NCI-H1105 treated with DMSO at 0.1 percent for 48 hours (cell line): ENCODE data around the gene XPR1.
A peak's percentile ranks its signal among the peaks of the same experiment; 100 is the strongest.

ENCODE experiments used
- DNase-seq: peaks from one replicate; lab custom pipeline; 2025; lab: John Stamatoyannopoulos, UW

Gene XPR1

DNA sequence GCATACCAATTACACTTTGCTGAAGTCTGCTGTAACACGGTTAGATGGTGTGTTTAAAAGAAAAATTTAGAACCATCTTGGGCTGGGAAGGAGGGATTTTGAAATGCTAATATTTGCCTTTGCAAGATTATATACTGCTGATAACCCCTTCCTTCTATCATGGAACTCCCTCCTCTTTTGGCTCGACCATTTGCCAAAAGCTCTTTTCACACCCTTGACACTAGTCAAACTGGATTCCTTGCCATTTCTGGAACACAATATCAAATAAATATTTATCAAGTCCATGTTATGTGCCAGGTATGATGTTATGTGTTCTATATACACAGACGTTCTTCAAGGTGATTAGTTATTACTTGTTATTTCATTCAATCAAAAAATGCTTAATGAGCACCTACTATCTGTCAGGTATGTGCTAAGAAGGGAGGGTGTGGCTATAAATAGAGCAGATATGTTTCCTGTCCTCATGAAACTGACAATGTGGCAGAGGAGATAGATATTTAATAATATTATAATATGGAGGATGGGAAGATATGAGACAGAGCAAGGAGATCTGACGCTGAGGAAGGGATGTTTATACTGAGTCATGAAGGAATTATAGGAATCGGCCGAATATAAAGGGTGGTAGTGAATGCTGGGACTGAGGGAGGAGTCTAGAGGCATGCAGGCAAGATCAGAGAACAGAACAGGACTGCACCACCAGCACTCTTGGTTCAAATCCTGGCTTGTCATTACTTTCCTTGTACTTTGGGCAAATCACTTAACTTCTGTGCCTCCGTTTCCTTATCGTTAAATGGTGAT, 16.1 kb upstream of the XPR1 start:
- DNase-seq: no peak

- no peak for DNase-seq
These were observed 15.4 kb upstream of the XPR1 start for GRCh38 chr1:180616439-180616838.

GRCh38 chr1:180617774-180618395, 13.9 kb upstream of the XPR1 start:
- no peak for DNase-seq

- DNase-seq: no peak
These were observed 11.2 kb upstream of the XPR1 start for GRCh38 chr1:180620581-180620980.

DNA sequence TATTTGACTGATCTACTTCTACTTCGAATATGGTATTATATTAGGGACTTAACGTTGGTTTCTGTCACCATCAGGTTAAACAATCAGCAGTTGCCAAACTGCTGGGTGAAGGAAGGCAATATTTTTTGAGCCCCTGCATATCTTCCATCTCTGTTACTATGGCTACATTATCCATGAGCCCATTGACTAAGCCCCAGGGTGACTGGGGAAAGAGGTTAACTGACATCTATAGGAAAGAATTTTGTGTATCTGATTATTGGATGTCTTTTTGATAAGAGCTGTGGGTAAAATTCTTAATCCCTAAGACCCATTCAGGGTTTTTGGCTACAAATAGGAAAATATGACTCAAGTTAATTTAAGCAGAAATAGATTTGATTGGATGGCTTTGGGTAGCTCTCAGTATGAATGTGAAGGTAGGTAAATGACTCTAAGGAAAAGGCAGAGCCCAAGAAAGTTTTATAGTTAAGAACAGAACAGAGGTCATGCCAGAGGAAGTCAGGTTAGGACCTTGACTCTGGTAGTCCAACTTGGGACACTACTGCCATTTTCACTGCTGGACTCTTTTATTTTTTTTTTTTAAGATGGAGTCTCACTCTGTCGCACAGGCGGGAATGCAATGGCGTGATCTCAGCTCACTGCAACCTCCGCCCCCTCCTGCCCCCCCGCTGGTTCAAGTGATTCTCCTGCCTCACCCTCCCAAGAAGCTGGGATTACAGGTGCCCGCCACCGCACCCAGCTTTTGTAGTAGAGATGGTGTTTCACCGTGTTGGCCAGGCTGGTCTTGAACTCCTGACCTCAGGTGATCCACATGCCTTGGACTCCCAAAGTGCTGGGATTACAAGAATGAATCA, 8.9 kb upstream of the XPR1 start:
- DNase-seq: no peak

GRCh38 chr1:180623579-180624347, 8.1 kb upstream of the XPR1 start:
- no peak for DNase-seq

DNA sequence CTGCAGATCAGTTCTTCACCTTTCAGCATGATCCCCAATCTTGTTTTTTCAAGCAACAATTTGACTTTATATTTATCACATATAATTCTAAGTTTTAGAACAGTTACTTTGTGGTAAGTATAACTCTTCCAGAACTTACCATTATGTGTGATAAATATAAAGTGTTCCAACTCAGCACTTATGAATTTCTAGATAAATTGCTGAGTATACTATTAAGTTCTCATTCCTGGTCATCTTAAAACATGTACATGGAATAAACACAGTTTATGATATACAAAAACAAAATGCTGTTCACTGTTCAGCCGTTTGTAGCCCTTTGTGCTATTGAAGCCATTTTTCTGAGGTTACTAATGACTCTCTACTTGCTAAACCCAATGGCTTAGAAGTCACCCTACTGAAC, 5.1 kb upstream of the XPR1 start:
- DNase-seq: no peak

DNA sequence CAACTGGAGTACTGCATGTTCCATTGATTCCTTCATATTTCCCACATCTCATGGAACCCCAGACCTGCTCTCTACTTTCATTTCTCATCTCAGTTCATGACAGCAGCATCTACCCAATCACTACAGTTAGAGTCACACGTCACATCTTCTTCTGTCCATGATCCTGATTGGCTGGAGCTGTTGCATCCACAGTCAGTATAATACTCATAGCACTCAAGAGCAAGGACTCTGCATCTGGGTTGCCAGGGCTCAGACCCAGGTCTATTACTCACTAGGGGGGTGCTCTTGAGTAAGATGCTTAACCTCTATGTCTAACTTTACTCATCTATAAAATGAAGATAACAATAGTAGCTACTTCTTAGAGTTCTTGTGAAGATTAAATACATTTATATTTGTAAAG, 4.4 kb upstream of the XPR1 start:
- no peak for DNase-seq

DNA sequence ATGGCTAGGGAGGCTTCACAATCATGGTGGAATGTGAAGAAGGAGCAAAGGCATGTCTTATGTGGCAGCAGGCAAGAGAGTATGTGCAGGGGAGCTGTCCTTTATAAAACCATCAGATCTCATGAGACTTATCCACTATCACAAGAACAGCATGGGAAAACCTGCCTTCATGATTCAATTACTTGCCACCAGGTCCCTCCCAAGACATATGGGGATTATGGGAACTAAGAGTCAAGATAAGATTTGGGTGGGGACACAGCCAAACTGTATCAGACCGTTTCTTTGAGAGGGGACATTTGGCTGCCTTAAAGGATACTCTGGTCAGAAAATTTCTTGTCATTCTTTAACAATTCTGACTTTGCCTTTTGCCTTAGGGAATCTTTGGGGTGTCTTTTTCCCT, 3.2 kb upstream of the XPR1 start:
- DNase-seq: no peak

DNA sequence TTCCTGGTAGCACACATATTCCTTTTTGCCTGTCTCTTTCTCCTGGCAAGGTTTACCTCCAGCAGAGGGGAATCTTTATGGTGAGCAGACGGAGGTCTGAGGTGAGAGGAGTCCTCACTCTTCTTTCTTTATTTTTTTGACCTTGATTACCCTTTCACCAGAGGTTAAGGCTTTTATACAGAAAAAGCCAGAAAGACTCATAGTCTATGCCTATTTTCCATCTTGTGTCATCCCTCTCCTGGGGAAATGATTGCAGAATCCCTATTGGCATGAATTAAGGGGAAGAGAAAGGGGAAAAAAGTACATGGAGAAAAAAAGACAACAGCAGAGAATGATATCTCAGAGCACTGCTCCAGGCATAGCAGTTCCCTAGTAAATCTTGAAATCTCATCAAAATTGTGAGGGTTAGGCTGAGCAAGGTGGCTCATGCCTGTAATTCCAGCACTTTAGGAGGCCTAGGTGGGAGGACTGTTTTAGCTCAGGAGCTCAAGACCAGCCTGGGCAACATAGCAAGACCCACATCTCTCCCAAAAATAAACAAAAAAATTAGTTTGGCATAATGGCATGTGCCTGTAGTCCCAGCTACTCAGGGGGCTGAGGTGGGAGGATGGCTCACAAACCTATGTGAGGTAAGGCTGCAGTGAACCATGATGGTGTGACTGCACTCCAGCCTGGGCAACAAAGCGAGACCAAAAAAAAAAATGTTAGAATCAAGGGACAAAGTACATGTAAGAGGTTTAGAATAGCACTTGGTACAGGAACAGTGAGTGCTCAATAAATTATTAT, 1.2 kb upstream of the XPR1 start:
- no peak for DNase-seq

DNA sequence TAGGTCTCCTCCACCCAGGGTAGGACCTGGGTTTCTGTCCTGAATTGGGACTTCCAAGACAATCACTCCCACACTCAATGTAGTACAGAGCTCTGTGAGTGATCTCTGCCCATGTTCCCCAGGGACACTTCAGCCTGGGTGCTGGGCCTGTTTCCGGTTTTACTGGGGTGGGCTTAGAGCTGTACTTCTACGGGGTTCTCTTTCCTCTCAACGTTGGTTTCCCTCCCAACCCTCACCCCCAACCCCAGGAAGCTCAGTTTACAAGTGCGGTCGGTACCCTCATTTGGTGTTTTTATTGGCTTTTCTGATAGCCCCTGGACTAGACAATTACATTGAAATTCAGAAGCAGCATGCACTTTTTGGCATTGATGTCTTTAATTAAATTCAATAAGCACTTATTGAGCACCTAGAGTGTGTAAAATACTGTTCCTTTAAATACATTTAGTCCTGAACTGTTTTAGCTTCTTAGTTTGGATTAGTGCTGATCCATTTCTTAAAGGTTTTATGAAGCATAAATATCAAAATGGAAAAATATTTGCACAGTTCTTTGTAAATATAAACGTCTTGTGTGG, 542 bp upstream of the XPR1 start:
- no peak for DNase-seq

GRCh38 chr1:180632326-180633056, 669 bp downstream of the XPR1 start:
- peak; percentile 73 for DNase-seq

DNA sequence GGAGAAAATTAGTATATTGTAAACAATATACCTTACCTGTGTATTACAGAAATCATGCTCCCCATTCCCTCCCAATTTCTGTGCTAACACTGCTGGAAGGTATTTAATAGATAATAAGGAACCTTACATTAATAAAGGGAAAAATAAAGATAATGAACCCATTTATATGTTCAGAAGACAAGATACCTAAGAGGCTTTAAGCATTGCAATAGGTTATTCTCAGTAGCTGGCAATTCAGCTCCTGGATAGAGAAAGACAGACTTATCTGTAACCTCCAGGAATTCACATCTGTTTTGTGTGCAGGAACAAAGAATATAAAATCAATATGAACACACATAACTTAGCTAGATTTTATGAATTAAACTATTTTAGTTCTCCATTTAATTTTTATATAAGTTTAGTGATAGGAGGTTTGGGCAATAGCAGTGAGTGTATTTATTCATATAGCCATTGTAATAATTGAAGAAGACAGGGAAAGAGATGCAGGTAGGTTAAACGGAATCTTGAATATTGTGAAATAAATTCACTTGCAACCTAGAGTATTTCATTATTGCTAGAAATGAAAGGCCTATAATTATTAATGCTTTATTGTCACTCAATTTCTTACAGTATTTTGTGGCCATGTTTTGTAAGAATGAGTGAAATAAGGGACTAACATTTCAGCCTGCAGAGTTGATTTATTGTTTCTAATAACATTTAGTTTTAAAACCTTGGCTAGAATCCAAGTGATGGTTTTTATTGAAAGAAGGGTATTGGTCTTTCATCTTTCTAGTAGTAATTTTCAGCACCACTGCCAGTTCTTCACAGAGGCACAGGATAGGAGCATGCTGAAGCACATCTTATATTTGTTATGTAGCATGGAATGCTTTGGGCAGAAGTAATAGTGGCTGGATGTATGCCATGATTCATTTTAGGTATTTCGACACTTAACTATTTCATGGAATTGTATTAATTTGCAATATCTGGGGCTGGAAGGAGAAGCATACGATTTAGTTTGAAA, 1.5 kb downstream of the XPR1 start:
- DNase-seq: peak; percentile 51

- no peak for DNase-seq
These were observed 4.3 kb downstream of the XPR1 start for GRCh38 chr1:180636138-180636537.

DNA sequence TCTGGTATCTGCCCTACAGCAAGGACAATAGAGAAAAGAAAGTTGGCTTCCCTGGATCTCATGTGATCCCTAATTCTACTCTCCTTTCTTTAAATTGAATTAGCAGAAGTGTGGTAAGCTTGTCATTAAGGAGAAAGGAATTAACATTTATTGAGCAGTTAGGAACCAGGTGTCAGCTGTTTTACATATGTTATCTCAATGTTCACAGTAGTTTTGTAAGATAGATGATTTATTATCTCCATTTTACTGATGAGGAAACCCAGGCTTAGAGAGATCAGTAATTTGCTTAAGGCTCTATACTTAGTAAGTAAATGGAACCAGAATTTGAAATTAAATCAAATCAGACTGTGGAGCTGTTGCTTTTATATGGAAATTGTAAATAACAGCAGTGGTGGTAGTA, 8.0 kb downstream of the XPR1 start:
- DNase-seq: no peak

- no peak for DNase-seq
These were observed 8.7 kb downstream of the XPR1 start for GRCh38 chr1:180640531-180640949.

DNA sequence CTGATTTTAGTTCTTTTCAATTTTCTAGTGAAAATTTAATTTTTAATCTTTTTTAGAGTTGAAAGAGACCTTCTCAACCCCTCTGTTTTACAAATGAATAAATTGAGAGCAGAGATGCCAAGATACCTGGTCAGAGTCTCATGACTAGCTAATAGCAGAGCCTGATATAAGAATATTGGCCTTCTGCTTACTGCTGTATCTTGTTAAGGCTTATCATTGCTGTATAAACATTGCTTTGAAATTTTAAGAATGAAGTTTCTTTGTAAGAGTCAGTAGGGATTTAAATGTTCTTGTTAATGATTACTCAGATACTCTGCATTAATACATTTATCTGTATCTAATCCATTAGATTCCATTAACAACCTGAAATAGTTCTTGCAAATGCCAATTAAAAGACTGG, 9.8 kb downstream of the XPR1 start:
- DNase-seq: no peak

- no peak for DNase-seq
These were observed 11.0 kb downstream of the XPR1 start for GRCh38 chr1:180642781-180643180.

GRCh38 chr1:180643693-180644092, 11.9 kb downstream of the XPR1 start:
- DNase-seq: peak; percentile 68
